ENCODE results near the gene PLD4. TPM values are rescaled to one million over a fixed set of nuclear protein-coding genes. Genes with fewer than 3 reads are reported as not detected.
A peak's percentile ranks its signal among the peaks of the same experiment; 100 is the strongest.

PLD4 gene
- total and polyA plus RNA-seq, 2 of the 8 experiments (the other 6 are each of a cell fraction or from before 2014, with no cell fraction given): 0.05 TPM; not detected in 1

GRCh38 chr14:104929268-104930230, 4.9 kb downstream of the PLD4 start:
- Histone ChIP-seq H4K8ac (ENCODE audit: extremely low read depth, insufficient read depth, low read length) (no peak overlapping the region), H3K4me3 (ENCODE audit: extremely low read depth in 1 of 4, insufficient read depth in 2 of 4, low read depth in 3 of 4, low read length in 4 of 4) (no peak overlapping the region), H2AFZ (ENCODE audit: low read length) (no peak overlapping the region), H3K36me3 (ENCODE audit: control insufficient read depth in 2 of 4, insufficient read depth in 4 of 4, low read length in 3 of 4) (peaks cover 0 to 4% (median 0%) of the 10 kb centered on the region in 4 experiments; a peak in 1 of 8 replicates), H3K23me2 (ENCODE audit: low read depth, low read length) (peaks cover 12% of the 10 kb centered on the region; the same call in 1 of the 2 replicates), H3K79me1 (ENCODE audit: low read depth, low read length) (no peaks in the 10 kb centered on the region), H2BK15ac (ENCODE audit: low read length) (no peak overlapping the region), H3K9ac (replicated peaks in 1 of 4; ENCODE audit: extremely low read depth in 1 of 4, low read depth in 3 of 4, low read length in 3 of 4) (no peak overlapping the region), H3K27ac (ENCODE audit: low read depth, low read length) (no peak overlapping the region), H4K91ac (replicated peaks; ENCODE audit: insufficient read length, low read length) (no peak overlapping the region), H3K4me1 (replicated peaks in 1 of 4; ENCODE audit: control insufficient read depth in 3 of 4, insufficient read depth in 4 of 4, low read length in 3 of 4) (peaks cover 0 to 16% (median 8%) of the 10 kb centered on the region in 4 experiments; a peak in 5 of 7 replicates), H3K23ac (ENCODE audit: insufficient read length) (no peak overlapping the region), H3K27me3 (replicated peaks in 1 of 4; ENCODE audit: control insufficient read depth in 3 of 4, extremely low read depth in 1 of 4, insufficient read depth in 3 of 4, low read length in 3 of 4) (peaks cover 24 to 45% (median 39%) of the 10 kb centered on the region in 4 experiments), H4K5ac (ENCODE audit: insufficient read length, low read depth, low read length) (no peak overlapping the region), H3K9me3 (ENCODE audit: insufficient read depth in 2 of 2, low read depth in 1 of 2, low read length in 1 of 2) (no peaks in the 10 kb centered on the region), H4K20me1 (replicated peaks in 1 of 2; ENCODE audit: control insufficient read depth in 1 of 2, insufficient read depth in 2 of 2, low read length in 2 of 2) (peaks cover 0 to 2% of the 10 kb centered on the region in 2 experiments), H2BK120ac (replicated peaks; ENCODE audit: low read depth, low read length) (no peak overlapping the region), H2BK20ac (ENCODE audit: low read length) (no peak overlapping the region), H3K4ac (replicated peaks; ENCODE audit: insufficient read length, low read depth, low read length) (no peak overlapping the region), H3K79me2 (ENCODE audit: control insufficient read depth in 1 of 2, insufficient read depth in 2 of 2, low read length in 2 of 2) (no peaks in the 10 kb centered on the region), H3K56ac (replicated peaks; ENCODE audit: insufficient read length, low read depth, low read length) (no peak overlapping the region), H3K14ac (ENCODE audit: insufficient read length) (no peak overlapping the region), H2AK5ac (ENCODE audit: low read depth, low read length) (no peak overlapping the region), H2BK12ac (ENCODE audit: low read depth, low read length) (0 out of 2 replicates have a peak overlapping the region, but pooled peaks have one; percentile 3), H3K18ac (ENCODE audit: extremely low read depth, low read length) (no peak overlapping the region), H3K4me2 (ENCODE audit: insufficient read depth in 1 of 2, low read depth in 2 of 2, low read length in 2 of 2) (no peak overlapping the region), H2BK5ac (ENCODE audit: low read depth, low read length) (no peak overlapping the region)
- FAIRE-seq: no peak
- no peak for DNase-seq (ENCODE audit: low read depth in 1 of 2, low spot score in 2 of 2)
- WGBS, 2 experiments (ENCODE audit: extremely low coverage in 1 of 2, insufficient coverage in 1 of 2, insufficient read length in 1 of 2, insufficient replicate concordance in 2 of 2, low coverage in 1 of 2, low lambda C conversion rate in 2 of 2, missing lambda C conversion rate in 1 of 2): 86% methylated on average over 15 of the region's 15 CpGs; no CpG with 5 or more reads in 1 of the 2 experiments
- POLR2A ChIA-PET (ENCODE audit: partially characterized antibody): no interaction called here
- TF ChIP-seq CBX5 (IDR thresholded peaks at IDR 0.05; ENCODE audit: low read depth, low read length) (no peak), EP300 (IDR thresholded peaks at IDR 0.05; ENCODE audit: borderline replicate concordance in 1 of 2, low read depth in 2 of 2, low read length in 2 of 2) (no peak), JUND (IDR thresholded peaks at IDR 0.05; ENCODE audit: low read length) (no peak), FOSL1 (IDR thresholded peaks at IDR 0.05; ENCODE audit: insufficient read depth, low read depth, low read length) (no peak), NANOG (IDR thresholded peaks at IDR 0.05; ENCODE audit: insufficient read depth, low read depth, low read length, poor library complexity, severe bottlenecking) (no peak), TAF1 (IDR thresholded peaks at IDR 0.05; ENCODE audit: low read depth, low read length) (no peak), KDM4A (IDR thresholded peaks at IDR 0.05; ENCODE audit: low read depth, low read length, severe bottlenecking) (no peak), ZNF274 (IDR thresholded peaks at IDR 0.05; ENCODE audit: borderline replicate concordance, extremely low read depth, low read length) (no peak)
- CTCF ChIA-PET (ENCODE audit: partially characterized antibody): interaction anchor here (0.7 to 2.2 kb wide), 9 partner anchors 10 to 116 kb away, joined by 3 to 8 read pairs (median 4); no protein-coding TSS in a partner anchor

Data from H1 (cell line).